IMR-90 (cell line): ENCODE results near the gene UBE2K. TPM values are rescaled to one million over a fixed set of nuclear protein-coding genes. Genes with fewer than 3 reads are reported as not detected.

ENCODE experiments used
- CHD1 ChIP-seq: IDR thresholded peaks from 2 replicates; pipeline ENCODE4 v1.6.1; 2012; ENCODE audit warnings: low read depth, low read length, improper control_type of control experiment
- microRNA-seq, 2 experiments: library from miRNA; stranded (forward) in 1 of 2; unstranded in 1 of 2; fragments of 10-50 nt in 1 of 2; fragments of <30 nt in 1 of 2; gene quantifications in 1 of 2; microRNA quantifications in 1 of 2; one replicate each; pipeline versions ENCODE3 to v1.1.0; 2013 to 2020; ENCODE audit not compliant: insufficient read depth in 1 of 2, insufficient read length in 1 of 2, unreplicated experiment in 1 of 2
- polyA plus RNA-seq, 3 experiments: library from polyadenylated mRNA; depleted of rRNA; stranded (reverse); fragments of >200 nt; gene quantifications; 2 replicates each; pipeline ENCODE4 v1.2.3, GENCODE V29; 2012; ENCODE audit warnings: low replicate concordance in 1 of 3
- small RNA-seq, 5 experiments: library from RNA; depleted of rRNA; stranded (forward); fragments of <200 nt; gene quantifications; one replicate each; pipeline ENCODE3, GENCODE V24; 2012
- total RNA-seq: library from RNA; depleted of rRNA; stranded (reverse); fragments of >200 nt; gene quantifications from 2 replicates; pipeline ENCODE4 v1.2.3, GENCODE V29; 2012; rRNA removed

Gene UBE2K
- total and polyA plus RNA-seq, 2 of the 4 experiments (the other 2 are of a cell fraction), result 17.7 to 44.8 TPM

DNA sequence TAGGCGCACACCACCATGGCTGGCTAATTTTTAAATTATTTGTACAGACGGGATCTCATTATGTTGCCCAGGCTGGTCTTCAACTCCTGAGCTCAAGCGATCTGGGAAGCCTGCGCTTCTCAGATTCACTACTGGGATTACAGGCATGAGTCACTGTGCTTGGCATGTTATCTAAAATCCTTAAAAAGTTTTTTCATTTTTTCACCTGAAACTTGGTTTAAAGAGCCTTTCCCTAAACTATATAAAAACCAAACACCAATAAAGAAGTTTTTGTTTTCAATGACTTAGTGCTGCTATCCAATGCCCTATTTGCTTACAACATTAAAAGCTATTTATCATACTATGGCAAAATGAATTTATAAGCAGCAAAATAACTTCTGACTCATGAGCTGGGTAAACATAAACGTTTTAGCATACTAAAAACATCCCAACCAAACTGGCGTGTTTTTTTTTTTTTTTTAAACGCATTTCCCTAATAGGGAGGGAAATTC lies 127.8 kb downstream of the UBE2K start (continued):
- TF ChIP-seq CHD1, result no peak

Small RNAs within 50 kb of the gene (microRNA-seq; reads per million reads assigned to microRNA genes)
- gene RF00019 (ENCODE audit: insufficient read depth, insufficient read length) (not detected), gene RN7SL558P (ENCODE audit: insufficient read depth, insufficient read length) (not detected)

Small RNAs within 50 kb of the gene (small RNA-seq; reads per million reads assigned to genes)
- gene RF00019 (0 reads per million in 5 experiments), gene RN7SL558P (0 reads per million in 5 experiments)

Other genes with a start within 250 kb of the UBE2K start
- gene RPL9, start 239.2 kb upstream of the UBE2K start, total RNA-seq, result 1,905 and 3,011 TPM in 2 replicates
- 1,087 and 1,627 TPM in 2 replicates for gene RPL9, start 239.2 kb upstream of the UBE2K start, polyA plus RNA-seq (2012; rRNA removed)
- 3.2 and 6.7 TPM in 2 replicates for gene LIAS, start 239.1 kb upstream of the UBE2K start, total RNA-seq
- 7.0 and 7.8 TPM in 2 replicates for gene LIAS, start 239.1 kb upstream of the UBE2K start, polyA plus RNA-seq (2012; rRNA removed)
- gene UGDH, start 170.7 kb upstream of the UBE2K start, total RNA-seq, result 257 and 600 TPM in 2 replicates
- gene UGDH, start 170.7 kb upstream of the UBE2K start, polyA plus RNA-seq (2012; rRNA removed), result 53.7 and 69.2 TPM in 2 replicates
- gene SMIM14, start 59.3 kb upstream of the UBE2K start, total RNA-seq, result 15.6 and 30.8 TPM in 2 replicates
- gene SMIM14, start 59.3 kb upstream of the UBE2K start, polyA plus RNA-seq (2012; rRNA removed), result 18.7 and 20.9 TPM in 2 replicates